Measurements from ENCODE around the gene IL19.

The IL19 gene

DNA sequence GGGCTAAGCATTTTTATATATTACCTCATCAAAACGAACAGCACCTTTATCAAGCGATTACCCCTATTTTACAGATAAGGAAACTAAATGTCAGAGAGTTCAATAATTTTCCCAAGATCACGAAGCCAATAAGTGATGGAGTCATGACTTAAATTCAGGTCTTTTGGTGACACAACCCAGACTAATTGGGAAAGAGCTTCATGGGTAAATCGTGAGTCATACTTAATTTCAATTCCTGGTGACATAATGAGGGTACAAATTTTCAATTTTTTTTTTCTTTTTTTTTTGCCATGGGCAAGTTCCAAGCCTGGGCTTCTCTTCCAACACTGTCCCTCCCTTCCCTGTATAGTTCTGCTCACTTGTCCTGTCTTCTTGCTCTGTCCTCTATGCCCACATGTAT is 31.8 kb downstream of the IL19 start:
- FAIRE-seq = no peak

DNA sequence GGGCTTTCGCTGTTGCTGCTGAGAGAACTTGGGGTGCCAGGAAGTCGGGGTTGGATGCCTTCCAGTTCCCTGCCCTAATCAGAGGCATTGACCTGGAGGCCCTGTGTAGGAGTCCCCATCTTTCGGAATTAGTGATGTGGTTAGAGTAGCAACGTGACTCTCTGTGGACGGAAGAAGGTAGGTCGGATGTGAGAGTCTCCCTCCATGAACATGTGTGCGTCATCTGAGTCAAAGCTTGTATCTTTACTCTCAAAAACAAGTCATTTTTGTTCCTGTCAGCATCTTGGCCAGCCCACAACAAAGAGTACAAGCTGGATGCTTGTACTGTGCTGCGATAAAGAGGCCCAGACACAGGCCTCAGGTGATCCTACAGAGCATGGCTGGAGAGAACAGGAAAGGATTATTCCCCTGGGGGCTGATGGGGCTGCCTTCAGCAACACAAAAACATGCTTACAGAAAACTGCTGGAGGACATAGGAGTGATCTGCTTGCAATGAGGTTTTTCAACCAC is 32.7 kb downstream of the IL19 start:
- FAIRE-seq = no peak

DNA sequence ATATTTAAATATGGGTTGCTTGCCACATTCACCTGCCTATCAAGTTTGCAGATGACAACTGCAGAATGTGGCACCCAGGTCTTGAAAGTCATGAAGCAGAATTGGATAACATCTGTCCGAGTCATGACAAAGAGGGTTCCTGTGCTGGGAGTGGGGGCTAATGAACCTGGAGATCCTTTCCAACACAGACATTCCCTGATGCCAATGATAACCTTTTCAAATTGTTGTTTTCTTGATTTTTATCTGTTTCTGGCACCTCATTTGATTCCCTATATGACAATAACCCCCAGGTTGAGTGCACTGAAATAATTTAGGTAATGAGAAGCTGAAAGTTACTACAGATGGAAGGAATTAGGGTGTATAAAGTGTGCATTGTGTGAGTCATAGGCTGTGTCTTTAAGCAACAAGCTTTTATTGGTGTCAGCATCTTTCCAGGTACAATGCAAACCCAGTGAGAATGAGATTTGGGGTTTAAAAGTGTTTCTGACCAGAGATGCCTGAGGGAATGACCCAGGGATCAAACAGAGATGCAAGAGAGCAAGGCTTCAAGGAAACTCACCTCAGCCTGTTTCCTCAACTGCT is 33.7 kb downstream of the IL19 start:
- no peak for FAIRE-seq

DNA sequence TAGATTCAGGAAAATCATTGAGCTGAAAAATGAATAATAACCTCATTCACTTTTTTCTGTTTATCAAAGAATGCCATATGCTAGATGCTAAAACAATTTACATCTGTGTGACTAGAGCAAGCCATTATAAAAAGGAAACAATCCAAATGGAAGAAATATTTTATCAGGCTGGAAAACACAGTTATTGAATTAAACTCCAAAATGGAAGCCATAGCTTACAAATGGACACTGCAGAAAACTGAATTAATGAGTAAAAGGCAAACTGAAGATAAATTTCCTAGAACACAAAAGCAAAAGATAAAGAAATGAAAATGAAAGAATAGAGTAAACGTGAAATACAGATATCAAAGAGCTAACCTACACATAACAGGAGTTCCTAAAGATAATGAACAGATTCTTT is 34.8 kb downstream of the IL19 start:
- no peak for FAIRE-seq

DNA sequence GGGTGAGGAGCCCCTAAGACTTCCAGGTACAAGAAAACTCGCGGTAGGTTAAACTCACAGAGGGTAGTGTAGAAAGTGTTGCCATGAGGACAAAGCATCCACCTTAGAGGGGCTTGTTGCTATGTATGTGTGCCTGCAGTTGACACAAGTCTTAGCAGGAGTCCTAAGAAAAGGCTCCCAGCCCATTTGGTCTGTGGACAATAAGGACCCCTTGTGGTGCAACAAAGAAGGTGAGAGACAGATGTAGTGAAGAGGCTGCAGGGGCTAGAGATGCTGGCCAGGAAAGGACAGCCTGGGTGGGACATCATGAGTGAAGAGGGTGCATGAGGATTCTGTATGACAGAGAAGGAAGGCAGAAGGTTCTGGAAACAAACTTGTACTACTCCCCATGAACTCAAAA is 38.0 kb downstream of the IL19 start:
- FAIRE-seq = no peak

DNA sequence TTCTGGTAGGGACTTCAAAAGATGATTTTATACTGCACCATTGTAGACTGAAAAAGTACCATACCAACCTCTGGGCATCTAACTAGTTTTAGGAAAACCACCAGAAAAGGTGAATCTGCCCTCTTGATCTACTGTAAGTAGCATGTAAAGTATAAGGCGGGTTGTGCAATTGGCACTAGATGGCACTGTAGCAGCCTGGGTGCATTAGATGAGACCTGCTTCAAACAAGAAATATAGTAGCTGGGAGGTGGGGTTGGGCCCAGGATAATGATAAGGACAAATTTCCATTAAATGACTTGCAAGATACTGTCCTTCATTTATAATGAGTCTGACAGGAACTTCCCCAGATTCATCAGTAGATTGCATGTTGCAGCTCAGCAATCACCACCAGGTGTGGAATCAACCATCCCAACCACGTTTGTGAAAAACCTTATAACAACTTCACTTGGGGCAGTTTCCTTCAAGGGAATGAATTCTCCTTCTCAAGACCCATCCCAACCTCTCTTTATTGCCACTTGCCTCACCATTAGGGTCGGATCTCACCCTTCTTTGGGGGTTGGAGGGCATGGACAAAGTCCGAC is 39.0 kb downstream of the IL19 start:
- FAIRE-seq = no peak

DNA sequence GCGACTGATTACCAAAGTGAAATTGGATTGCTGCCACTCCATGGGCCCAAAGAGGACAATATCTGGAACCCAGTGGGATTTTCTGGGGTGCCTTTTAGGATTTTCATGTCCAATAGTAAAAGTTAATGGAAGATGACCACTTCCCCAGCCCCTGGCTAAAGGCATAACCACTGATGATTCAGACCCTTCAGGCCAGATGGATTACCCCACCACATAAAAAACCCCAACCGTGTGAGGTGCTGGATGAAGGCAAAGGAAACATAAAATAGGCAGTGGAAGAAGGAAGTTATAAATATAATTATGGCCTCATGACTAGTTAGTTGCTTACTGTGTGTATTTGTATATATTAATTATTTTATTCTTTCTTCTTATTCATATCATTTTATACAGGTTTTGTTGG is 41.9 kb downstream of the IL19 start:
- no peak for FAIRE-seq

DNA sequence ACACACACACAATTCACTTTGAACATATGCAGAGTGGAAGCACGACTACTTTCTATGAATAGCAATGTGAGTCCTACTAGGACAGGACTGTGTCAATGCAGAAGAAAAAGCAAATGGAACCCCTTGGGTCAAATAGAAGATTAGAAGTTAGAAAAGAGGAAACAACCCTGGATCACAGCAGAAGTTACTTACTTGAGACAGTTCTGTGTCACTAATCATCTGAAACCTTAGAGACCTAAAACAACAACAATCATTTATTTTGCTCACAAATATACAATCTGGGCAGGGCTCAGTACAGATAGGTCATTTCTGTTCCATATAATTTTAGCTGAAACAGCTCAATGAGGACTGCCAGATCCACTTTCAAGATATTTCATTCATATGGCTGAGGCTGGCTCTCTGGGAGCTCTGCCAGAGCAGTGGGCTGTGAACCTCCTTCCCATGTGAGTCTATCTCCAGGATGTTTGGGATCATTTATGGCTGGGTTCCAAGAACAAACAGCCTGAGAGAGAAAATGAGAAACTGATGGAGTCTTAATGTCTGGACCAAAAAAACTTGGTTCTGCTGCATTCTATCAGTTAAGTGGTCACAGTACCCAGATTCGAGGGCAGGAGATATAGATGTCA is 44.3 kb downstream of the IL19 start:
- no peak for FAIRE-seq

DNA sequence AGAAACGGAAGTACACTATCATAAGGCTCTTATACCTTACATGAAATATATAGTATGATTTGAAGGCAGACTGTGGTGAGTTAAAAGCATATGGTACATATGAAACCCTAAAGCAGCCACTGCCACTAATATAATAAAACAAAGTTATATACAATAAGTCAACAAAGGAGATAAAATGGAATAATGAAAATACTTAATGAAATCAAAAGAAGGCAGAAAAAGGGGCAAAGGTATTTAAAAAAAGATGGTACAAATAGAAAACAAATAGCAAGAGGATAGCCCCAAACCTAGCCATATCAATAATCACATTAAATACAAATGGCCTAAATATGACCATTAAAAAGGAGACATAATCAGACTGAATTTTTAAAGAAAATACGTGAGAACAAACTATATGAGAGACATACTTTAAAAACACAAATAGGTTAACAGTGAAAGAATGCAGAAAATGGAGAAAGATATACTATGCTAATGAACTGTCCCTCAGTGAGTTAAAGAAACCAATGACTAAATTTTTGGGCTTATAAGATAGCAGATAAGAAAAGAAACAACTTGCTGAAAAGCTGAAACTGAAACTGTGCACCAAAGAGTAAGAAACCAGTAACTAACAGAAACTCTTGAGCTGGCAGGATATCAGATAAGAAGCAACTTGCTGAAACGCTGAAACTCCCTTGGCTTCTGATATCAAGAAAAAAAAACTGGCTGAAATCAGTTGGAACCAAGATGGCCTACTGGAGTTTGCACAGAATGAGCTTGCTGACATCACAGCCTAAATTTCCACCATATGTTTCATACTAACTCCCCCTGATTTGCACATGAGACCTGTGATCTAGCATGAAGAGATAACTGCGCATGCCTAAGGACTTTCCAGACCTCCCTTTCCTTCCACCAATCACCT is 46.1 kb downstream of the IL19 start:
- no peak for FAIRE-seq

DNA sequence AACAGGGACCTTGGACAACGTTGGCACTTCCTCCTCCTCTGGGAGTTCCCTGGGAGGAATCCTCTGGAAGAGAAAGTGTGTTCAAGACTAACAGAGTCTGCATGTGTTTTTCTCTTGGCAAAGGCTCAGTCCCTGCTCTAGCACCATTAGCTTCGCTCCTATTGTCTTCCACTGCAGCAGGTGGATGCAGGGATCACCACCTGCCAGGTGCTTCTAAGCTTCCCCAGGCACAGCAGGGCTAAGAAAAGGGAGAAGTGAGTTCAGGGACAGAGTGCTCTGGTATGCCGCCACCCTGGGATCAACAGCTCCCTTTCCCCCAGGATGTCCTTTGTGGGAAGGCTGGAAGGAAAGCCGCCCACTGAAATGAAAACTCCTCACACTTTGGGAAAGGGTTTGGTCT is 50.9 kb downstream of the IL19 start:
- FAIRE-seq = no peak

DNA sequence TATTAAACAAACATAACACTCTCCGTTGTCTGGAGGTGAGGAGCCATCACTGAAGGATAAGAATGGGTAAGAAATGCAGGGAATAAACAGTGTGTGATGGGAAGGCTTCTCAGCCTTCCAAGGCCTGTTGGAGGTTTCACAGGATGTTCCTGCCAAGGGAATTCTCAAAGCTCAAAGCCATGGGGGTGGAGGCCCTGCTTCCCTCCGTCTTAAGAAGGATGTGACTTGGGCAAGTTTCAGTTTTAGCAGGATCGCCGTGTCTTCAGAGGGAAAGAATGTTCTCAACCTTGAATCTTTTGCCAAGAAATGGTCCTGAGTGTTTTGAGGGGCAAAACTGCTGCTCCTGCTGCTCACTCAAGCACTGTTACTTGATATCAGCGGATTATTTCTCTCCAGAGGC is 53.2 kb downstream of the IL19 start:
- no peak for FAIRE-seq

DNA sequence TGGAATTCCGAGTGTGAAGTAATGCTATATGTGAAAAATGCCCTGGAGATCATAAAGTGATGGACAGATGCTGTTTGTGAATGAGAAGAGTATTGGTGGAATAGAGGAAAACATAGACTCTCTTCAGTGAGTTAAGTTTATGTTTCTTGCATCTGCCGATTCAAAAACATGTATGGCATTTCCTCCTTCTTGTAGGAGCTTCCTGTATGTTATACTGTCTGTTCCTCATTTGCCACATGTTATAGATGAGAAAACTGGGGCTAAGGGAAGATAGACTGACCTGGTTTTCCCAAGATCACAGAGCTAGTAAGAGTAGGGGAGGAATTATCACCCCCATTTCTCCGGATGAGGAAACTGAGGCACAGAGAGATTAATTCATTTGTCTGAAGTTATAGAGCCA is 53.8 kb downstream of the IL19 start:
- FAIRE-seq = no peak

DNA sequence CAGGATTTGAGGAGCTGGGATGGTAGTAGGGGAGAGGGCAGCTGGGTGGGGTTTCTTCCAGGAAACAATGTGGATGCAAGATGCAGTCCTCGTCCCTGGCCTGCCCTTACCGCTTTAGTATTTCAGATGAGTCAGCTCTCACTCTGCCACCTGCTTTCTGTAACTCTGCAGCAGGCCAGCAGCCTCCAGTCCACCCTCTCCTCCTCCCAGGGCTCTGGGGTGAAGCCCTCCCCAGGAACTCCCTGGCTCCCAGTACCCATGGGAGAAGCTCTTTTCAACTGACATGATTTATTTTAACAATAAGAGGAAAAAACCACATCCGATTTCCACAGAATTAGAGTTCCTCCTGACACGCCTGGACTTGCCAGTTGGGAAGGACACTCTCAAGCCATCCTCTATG is 55.8 kb downstream of the IL19 start:
- no peak for FAIRE-seq

DNA sequence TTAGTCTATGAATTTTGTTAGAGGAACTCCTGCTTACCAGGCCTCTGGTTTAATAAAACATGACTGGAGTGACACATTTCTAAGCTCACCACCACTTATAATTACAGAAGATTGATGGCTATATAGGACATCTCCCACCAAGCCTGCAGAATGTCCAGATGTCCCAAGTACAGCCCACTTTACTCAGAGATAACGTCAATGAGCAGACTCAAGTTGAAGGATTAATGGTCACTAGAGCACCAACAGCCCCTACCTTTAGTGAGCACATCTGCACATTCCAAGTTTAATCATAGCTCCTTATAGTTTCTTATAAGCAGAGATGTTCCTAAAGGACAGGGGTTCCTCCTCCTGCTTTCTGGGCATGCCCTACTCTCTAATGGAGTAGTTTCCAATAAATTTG is 57.5 kb downstream of the IL19 start:
- no peak for FAIRE-seq

DNA sequence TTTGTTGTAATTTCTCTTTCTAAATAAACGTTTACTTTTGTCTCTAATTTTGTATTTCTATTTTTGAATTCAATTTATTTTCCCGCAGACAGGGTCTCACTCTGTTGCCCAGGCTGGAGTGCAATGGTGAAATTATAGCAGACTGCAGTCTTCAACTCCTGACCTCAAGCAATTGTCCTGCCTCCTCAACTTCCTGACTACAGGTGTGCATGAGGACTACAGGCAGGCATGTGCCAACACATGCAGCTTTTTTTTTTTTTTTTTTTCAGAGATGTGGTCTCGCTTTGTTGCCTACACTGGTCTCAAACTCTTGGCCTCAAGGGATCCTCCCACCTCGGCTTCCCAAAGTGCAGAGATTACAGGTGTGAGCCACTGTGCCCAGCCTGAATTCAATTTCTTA is 58.2 kb downstream of the IL19 start:
- FAIRE-seq = no peak

DNA sequence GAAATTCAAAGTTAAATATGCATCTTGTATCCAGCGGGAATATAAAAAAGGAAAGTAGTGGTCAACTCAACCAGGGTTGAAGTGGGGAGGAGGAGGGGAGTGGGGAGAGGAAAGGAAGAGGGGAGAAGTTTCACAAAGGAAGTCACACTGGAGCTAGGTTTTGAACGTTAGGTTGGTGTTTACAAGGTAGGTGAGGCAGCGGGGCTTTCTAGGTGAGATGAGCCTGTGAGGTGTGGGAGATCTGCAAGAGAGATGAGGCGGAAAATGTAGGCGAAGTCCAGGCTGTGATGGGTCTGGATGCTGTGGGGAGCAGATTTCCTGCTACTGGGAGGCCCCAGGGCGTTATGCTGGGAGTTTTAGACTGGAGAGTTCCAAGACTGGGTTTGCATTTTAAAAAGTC is 58.7 kb downstream of the IL19 start:
- FAIRE-seq = no peak

DNA sequence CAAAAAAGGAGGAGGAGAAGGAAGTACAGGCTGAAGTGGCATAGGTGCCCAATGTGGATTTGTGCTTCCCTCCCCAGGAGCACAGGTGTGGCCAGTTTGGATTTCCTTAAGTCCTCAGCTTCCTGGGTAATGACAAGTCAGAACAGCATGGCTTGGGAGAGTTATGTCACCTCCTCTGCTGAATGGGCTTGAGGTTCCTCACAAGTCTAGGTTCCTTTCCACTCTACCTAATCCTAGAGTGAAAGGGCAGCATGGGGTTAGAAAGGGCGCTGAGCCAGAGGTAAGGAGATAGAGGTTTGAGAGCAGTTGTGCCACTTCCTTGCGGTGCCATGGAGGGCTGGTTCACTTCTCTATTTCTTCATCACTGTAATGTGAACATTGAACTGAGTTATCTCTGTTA is 59.3 kb downstream of the IL19 start:
- no peak for FAIRE-seq

DNA sequence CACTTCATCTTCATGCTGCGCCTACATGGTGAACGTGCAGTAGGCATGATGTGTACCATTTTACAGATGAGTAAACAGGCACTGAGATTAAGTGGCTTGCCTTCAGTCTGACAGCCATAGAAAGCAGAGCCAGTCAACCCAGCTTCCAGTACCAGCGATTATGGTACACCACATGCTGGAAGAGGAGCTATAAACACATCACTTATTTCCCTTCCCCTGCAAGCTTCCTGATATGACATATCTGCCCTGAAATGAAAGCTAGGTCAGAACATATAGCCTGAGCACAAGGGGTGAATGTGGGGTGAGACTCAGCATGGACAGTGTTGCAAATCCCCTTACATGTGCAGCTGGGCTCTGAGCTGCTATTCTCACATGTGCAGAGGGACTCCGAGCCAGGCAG is 61.1 kb downstream of the IL19 start:
- no peak for FAIRE-seq

DNA sequence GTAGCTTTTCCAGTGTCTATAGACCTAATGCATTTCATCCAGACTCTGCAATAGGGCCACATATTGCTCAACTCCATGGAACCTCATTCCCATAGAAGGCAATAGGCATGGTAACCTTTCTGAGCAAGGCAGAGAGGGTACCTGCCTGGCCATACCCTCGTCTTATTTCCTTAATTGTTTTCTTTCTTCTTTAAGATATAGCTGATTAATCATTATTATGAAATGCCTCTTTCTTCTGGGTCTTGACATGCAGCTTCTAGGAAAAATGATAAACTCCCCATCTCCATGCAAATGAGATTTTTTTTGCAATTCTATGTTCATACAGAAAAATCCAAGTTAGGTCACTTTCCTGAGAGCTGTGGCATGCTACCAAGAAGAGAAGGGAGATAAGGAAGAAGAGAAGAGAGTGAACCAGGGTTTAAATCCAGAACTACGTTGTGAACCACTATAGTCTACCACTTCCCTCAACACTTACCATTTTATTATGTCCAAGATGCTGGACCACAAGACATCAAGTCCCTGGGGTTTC is 61.8 kb downstream of the IL19 start:
- no peak for FAIRE-seq

DNA sequence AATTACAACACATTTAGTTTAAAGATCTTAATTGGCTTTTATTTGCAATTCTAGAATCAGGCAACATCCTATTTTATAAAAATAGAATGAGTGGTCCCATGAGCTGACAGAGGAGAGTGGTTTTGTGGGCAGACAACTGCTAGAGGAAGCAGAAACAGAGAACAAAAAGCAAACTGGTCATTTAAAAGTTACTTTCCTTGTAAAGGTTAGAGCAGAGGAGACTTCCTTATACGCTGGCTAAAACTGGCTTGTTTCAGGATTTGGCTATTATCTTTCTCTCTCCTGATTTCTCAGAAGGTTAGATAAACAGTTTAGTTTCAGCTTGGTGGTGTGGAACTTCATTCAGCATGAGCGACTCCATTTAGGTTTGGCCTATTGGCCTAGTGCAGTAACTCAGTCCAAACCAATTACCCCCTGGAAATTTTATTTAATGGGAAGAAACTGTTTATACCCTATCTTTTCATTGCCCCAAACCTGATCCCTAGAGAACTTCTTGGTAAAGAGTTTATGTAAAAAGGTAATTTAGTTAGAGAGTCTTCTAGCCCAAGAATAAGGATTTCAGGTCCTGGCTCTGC is 62.6 kb downstream of the IL19 start:
- FAIRE-seq = no peak

DNA sequence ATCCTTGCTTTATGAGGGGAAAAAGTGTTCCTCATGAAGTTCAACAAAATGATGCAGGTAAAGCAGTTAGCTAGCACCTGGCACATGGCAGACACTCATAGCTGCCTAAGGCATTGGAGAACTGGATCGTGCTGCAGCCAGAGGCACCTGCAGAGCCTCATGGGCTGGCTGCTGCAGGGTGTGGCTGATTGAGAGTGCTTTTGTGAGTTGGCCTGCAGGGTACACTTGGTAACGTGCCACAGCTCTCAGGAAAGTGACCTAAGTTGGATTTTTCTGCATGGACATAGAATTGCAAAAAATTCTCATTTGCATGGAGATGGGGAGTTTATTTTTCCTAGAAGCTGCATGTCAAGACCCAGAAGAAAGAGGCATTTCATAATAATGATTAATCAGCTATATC is 63.2 kb downstream of the IL19 start:
- FAIRE-seq = no peak

DNA sequence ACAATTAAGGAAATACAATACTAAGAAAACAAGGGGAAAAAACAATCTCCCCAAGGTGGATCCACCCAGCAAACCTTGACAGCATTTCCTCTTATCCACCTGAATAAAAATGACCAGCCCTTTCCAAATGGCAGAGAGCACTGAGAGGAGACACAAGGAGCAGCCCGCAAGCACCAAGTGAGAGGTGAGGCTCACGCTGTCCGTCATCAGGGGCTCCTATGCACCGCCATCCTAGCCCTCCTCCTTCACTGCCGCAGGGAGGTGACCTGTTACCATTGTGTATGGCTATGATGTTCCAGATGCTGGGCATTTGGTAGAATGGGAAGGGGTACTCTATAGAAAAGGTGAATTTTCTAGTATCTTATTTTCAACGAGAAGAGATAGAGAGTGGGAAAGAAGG is 63.6 kb downstream of the IL19 start:
- FAIRE-seq = no peak

DNA sequence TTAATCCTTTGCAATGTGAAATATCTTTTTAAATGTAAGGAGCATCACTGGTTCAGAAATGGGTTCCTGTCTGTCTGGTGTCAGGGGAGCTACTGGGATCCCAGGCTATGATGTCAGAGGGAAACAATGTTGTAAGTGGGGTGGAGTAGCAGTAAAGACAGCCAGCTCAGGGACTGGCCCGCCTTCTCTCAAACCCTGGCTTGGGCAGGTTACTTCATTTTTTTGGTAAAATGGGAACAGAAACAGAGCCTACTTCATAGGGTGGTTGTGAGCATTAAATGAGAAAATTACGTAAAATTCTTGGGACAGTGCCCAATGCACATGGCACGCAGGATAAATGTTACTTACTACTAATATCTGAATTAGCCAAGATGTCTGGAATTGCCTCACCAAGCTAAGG is 64.1 kb downstream of the IL19 start:
- FAIRE-seq = no peak

Data from G401.6 (cell line).